HUES48 (cell line): ENCODE data around the gene C17orf113.
"Not testable (repeated sequence)": the region's sequence is repeated elsewhere in the genome, so short reads cannot be mapped to it uniquely, and the experiment has no call there.

ENCODE experiments used
- H3K27ac ChIP-seq: one replicate; pipeline ENCODE4 v1.7.0; 2013; ENCODE audit warnings: low read depth, low read length, inconsistent platforms
- H3K27me3 ChIP-seq: 2 replicates; pipeline ENCODE4 v1.6.1; 2013; ENCODE audit warnings: mild to moderate bottlenecking, low read length; ENCODE audit not compliant: control insufficient read depth, insufficient read depth
- H3K36me3 ChIP-seq: 2 replicates; pipeline ENCODE4 v1.6.1; 2013; ENCODE audit warnings: low read length; ENCODE audit not compliant: control insufficient read depth, insufficient read depth
- H3K4me1 ChIP-seq: 2 replicates; pipeline ENCODE4 v1.6.1; 2013; ENCODE audit warnings: mild to moderate bottlenecking, low read length; ENCODE audit not compliant: control insufficient read depth, insufficient read depth
- H3K4me3 ChIP-seq: 2 replicates; pipeline ENCODE4 v1.5.1; 2013; ENCODE audit warnings: mild to moderate bottlenecking, low read depth, low read length
- H3K9ac ChIP-seq: 2 replicates; pipeline ENCODE4 v1.6.1; 2013; ENCODE audit warnings: mild to moderate bottlenecking, low read depth, low read length, moderate library complexity
- H3K9me3 ChIP-seq: 2 replicates; pipeline ENCODE4 v1.6.1; 2013; ENCODE audit warnings: low read length; ENCODE audit not compliant: control insufficient read depth, insufficient read depth

The C17orf113 gene

DNA sequence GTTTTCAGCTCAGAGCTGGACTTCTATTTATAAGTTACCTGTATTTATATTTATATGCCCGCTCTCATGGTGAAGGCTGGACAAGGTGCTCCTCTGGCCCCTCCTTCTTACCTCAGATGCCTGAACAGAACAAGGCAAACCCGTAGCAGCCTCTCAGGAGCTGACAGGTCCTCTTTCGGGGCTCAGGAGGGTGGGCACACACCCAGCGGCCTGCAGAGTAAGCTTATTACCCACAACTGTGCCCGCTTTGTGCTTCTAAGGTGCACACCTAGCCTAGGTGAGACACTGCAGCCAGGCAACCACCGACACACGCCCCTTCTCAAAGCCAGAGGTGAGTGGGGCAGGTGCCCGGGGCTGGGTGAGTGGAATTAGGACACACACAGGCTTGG lies 25.2 kb downstream of the C17orf113 start:
- H3K9me3 ChIP-seq = no peaks in the 10 kb centered on the region
- H3K9ac ChIP-seq = no peak overlapping the region
- H3K36me3 ChIP-seq = peaks cover 31% of the 10 kb centered on the region
- peaks cover 9% of the 10 kb centered on the region; the same call in 1 of the 2 replicates for H3K4me1 ChIP-seq
- H3K27ac ChIP-seq = no peak overlapping the region
- no peak overlapping the region for H3K4me3 ChIP-seq
- H3K27me3 ChIP-seq = no peaks in the 10 kb centered on the region

DNA sequence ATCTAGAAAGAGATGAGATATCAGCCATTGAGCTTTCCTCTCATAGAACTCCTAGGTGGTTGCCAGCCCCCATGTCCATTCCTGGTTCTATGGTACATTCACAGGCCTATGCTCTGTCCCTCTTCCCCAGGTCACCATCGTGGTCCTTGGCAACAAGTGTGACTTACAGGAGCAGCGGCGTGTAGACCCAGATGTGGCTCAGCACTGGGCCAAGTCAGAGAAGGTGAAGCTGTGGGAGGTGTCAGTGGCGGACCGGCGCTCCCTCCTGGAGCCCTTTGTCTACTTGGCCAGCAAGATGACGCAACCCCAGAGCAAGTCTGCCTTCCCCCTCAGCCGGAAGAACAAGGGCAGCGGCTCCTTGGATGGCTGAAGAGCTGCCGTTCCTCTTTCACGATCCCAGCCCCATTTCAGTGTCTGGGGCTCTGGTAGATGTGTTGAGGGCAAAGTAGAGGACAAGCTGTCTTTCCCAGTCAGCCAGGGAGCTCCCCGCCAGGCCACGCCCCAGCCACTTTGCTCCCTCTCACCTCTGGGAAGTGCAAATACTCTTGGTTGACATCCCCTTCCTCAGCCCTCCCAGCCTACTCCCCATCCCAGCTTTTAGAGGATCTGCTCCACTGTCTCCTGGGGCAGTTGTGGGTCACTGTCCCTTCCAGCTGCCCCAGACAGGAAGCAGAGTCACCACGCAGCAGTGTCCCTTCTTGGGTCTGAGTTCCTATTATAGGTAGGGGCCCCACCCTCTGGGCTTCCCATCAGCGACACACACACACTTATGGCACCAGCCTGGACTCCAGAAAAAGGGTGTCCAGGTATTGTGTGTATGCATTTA lies 26.7 kb downstream of the C17orf113 start:
- Histone ChIP-seq H3K36me3 (peaks cover 31% of the 10 kb centered on the region), H3K9me3 (no peaks in the 10 kb centered on the region), H3K27me3 (no peaks in the 10 kb centered on the region), H3K27ac (peak overlapping the region; percentile 48), H3K4me3 (no peak overlapping the region), H3K4me1 (peaks cover 9% of the 10 kb centered on the region; the same call in 1 of the 2 replicates), H3K9ac (no peak overlapping the region)

GRCh38 chr17:42020845-42021244 lies 29.6 kb downstream of the C17orf113 start:
- not testable (repeated sequence) for H3K9ac ChIP-seq, H3K27ac ChIP-seq, H3K4me1 ChIP-seq, H3K27me3 ChIP-seq, H3K9me3 ChIP-seq
- Histone ChIP-seq H3K4me3 (peak overlapping the region; percentile 90; the same call in 1 of the 2 replicates), H3K36me3 (peaks cover 31% of the 10 kb centered on the region)

DNA sequence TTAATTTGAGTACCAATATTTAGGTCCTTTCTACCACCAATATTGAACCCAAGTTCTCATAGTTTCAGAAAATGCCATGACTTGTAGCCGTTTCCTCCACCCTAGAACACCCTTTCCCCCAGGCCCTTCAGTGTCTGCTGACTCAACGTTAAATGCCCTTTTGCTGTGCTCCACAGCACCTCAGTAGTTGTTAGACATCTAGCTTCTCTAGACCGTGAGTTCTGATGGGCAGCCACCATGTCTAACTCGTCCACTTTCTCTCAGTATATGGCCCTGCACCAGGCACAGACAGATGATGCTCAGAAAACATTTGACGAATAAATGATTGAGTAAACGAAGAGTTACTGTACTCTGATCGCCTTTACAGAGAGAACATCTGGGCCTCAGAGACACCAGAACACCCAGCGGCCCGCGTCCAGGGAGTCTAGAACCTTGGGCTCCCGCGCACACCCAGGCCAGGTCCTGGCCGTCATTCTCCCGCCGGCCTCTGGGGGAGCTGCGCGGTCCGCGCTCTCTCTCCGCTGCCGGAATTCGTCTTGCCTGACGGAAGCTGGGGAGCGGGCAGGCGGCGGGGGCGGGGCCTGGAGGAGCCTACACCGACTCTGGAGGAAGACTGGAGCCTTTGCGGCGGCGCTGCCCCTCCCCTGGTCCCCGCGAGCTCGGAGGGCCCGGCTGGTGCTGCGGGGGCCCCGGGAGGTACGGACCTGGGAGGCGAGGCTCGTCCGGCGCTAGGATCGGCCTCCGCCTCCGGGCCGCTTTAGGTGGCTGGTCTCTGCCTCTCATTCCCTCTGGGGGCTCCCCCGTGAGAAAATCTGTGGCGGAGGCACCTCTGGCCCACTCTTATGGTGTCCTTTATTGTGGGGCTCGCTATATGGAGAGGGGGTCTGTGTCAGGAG lies 30.6 kb downstream of the C17orf113 start, which contains the start of gene NKIRAS2:
Gene NKIRAS2 (plus strand): TSS at position 582 of the 896 bp plus-strand sequence. CDS start 1,488 bp downstream, outside the sequence.
- H3K27me3 ChIP-seq = no peaks in the 10 kb centered on the region
- peaks cover 36% of the 10 kb centered on the region for H3K36me3 ChIP-seq
- no peaks in the 10 kb centered on the region for H3K9me3 ChIP-seq
- H3K4me1 ChIP-seq = peaks cover 11% of the 10 kb centered on the region
- H3K9ac ChIP-seq = peak within 1 kb of the TSS; percentile 73
- H3K27ac ChIP-seq = peak within 1 kb of the TSS; percentile 73
- H3K4me3 ChIP-seq = peak within 1 kb of the TSS; percentile 90

DNA sequence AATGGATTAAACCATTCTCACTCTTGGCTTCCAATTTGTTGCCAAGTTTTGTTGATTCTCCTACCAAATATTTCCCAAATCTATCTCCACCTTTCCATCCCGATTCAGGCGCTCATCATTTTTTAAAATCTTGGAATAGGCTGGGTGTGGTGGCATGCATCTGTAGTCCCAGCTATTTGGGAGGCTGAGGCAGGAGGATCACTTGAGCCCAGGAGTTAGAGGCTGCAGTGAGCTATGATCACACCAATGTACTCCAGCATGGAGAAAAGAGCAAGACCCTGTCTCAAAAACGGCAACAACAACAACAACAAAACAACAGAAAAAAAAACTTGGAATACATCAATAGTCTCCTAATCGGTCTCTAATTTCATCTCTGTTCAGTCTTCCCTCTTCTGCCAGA lies 31.4 kb downstream of the C17orf113 start:
- Histone ChIP-seq H3K9ac (no peak overlapping the region), H3K27me3 (no peaks in the 10 kb centered on the region), H3K9me3 (no peaks in the 10 kb centered on the region), H3K27ac (no peak overlapping the region), H3K36me3 (peaks cover 32% of the 10 kb centered on the region), H3K4me1 (peaks cover 11% of the 10 kb centered on the region), H3K4me3 (no peak overlapping the region)

- no peak overlapping the region for H3K9ac ChIP-seq
- peak overlapping the region; percentile 82 for H3K4me3 ChIP-seq
- H3K36me3 ChIP-seq = peaks cover 25% of the 10 kb centered on the region
- H3K4me1 ChIP-seq = peaks cover 15% of the 10 kb centered on the region
- H3K27me3 ChIP-seq = no peaks in the 10 kb centered on the region
- H3K27ac ChIP-seq = peak overlapping the region; percentile 97
- no peaks in the 10 kb centered on the region for H3K9me3 ChIP-seq
These were observed 32.1 kb downstream of the C17orf113 start for GRCh38 chr17:42018339-42018738.

DNA sequence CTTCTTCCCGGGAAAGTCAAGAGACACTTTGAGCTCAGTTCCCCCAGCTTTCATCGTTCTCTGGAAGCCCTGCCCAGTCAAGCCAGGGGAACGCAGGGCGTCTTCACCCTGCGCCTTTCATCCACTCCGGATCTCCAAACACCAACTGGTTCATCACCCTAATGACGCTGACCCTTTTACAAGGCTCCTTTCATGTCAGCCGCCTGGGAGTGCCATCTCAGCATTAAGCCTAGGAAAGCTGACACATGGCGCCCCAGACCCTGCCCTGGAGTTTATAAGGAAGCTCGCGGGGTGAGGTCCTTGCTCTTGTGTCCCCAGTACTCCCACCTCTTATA lies 32.6 kb downstream of the C17orf113 start:
- peak overlapping the region; percentile 97 for H3K9ac ChIP-seq
- peaks cover 20% of the 10 kb centered on the region for H3K4me1 ChIP-seq
- peak overlapping the region; percentile 82 for H3K4me3 ChIP-seq
- H3K36me3 ChIP-seq = peaks cover 20% of the 10 kb centered on the region
- no peaks in the 10 kb centered on the region for H3K9me3 ChIP-seq
- H3K27ac ChIP-seq = peak overlapping the region; percentile 97
- H3K27me3 ChIP-seq = no peaks in the 10 kb centered on the region

GRCh38 chr17:42016941-42017865 lies 33.2 kb downstream of the C17orf113 start, which contains the start of gene DNAJC7:
Gene DNAJC7 (minus strand): TSS chr17:42017439. CDS start chr17:42017416, 23 bp downstream.
- peak within 1 kb of the TSS; percentile 82 for H3K4me3 ChIP-seq

DNA sequence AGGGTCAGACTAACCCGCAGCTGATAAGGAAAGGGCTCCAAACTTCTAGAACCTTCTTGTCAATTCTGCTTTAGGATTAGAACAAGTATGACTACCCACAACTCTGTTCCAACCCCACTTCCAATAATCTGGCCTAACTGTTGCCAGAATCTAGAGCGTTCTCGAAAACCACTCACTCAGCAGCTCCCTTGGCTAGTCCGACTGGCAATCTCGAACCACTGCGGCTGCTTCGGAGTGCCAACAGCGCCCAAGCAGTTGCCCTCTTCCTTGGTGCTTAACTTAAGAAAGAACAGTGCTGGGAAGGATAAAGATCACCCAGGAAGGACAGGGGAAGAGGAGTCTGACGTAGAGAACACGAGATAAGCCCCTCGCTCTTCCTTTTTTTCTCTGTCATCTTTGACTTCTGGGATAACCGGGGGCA lies 34.0 kb downstream of the C17orf113 start:
- H3K9me3 ChIP-seq = no peaks in the 10 kb centered on the region
- H3K4me1 ChIP-seq = peaks cover 32% of the 10 kb centered on the region
- peak overlapping the region; percentile 97 for H3K9ac ChIP-seq
- H3K4me3 ChIP-seq = peak overlapping the region; percentile 82
- H3K27me3 ChIP-seq = no peaks in the 10 kb centered on the region
- peaks cover 8% of the 10 kb centered on the region for H3K36me3 ChIP-seq
- peak overlapping the region; percentile 97 for H3K27ac ChIP-seq

More at GRCh38 chr17:42016941-42017865, 33.2 kb downstream of the C17orf113 start, which contains the start of gene DNAJC7:
- Histone ChIP-seq H3K27me3 (no peaks in the 10 kb centered on the region), H3K27ac (peak within 1 kb of the TSS; percentile 97), H3K36me3 (peaks cover 14% of the 10 kb centered on the region), H3K9me3 (no peaks in the 10 kb centered on the region), H3K4me1 (peaks cover 25% of the 10 kb centered on the region), H3K9ac (peak within 1 kb of the TSS; percentile 97)

- Histone ChIP-seq H3K36me3 (peaks cover 11% of the 10 kb centered on the region), H3K27ac (peak overlapping the region; percentile 97)
- H3K9ac ChIP-seq = not testable (repeated sequence)
These were observed 36.7 kb downstream of the C17orf113 start for GRCh38 chr17:42013740-42014139.

More at GRCh38 chr17:42013740-42014139, 36.7 kb downstream of the C17orf113 start:
- H3K27me3 ChIP-seq, H3K4me3 ChIP-seq, H3K9me3 ChIP-seq: not testable (repeated sequence)
- H3K4me1 ChIP-seq = peaks cover 41% of the 10 kb centered on the region
